ENCODE data around the gene MZT2A.
A peak's percentile ranks its signal among the peaks of the same experiment; 100 is the strongest.
"Not testable (repeated sequence)": the region's sequence is repeated elsewhere in the genome, so short reads cannot be mapped to it uniquely, and the experiment has no call there.

MZT2A gene

DNA sequence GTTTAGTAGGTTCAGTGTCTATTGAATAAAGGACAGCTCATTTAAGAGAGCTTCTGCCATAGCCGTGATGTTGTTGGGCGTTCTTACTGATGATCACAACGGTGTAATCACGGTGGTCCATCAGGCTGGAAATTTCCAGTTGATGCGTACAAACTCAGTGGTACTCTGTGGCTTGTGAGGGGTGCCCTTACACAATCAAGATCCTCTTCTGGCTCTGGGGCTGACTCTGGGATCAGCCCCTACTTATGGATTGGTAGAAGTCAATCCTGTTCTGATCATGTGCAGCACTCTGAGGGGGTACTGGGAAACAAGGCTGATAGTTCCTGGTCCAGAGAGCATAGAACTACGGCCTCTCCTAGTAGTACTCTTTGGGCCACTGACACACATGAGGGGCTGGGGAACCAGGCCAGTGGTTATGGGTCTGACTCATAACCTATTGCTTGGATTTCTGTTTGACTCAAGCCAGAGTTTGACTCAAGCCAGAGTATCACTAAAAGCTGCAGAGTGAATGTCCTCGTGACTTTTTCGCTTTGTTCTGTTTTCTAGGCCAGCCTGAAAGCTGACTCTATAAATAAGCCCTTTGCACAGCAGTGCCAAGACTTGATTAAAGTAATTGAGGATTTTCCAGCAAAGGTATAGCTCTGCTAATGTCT, 6.2 kb upstream of the MZT2A start:
- in situ Hi-C loops (cut with HindIII; ENCODE audit: low pct_ligation_motif_present, low pct_unique_long_range_greater_than_20kb, low sequenced_read_pairs), result not testable (repeated sequence)
- peak; percentile 27 for DNase-seq

DNA sequence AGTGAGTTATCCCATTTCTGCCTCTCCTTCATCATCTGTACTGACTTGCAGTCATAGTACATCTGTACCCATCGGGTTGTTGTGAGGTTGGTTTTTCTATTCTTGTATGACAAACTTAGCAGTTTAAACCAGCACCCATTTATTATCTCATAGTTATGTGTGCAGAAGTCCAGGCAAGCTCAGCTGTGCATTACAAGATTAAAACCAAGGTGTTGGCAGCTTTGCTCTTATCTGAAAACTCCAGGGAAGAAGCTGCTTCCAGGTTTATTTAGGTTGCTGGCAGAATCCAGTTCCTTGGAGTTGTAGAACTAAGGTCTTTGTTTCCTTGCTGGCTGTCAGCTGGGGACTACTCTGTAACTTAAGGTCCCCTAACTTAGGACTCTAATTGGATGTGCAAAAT, 3.3 kb upstream of the MZT2A start:
- in situ Hi-C loops (cut with HindIII; ENCODE audit: low pct_ligation_motif_present, low pct_unique_long_range_greater_than_20kb, low sequenced_read_pairs); DNase-seq: not testable (repeated sequence)

DNA sequence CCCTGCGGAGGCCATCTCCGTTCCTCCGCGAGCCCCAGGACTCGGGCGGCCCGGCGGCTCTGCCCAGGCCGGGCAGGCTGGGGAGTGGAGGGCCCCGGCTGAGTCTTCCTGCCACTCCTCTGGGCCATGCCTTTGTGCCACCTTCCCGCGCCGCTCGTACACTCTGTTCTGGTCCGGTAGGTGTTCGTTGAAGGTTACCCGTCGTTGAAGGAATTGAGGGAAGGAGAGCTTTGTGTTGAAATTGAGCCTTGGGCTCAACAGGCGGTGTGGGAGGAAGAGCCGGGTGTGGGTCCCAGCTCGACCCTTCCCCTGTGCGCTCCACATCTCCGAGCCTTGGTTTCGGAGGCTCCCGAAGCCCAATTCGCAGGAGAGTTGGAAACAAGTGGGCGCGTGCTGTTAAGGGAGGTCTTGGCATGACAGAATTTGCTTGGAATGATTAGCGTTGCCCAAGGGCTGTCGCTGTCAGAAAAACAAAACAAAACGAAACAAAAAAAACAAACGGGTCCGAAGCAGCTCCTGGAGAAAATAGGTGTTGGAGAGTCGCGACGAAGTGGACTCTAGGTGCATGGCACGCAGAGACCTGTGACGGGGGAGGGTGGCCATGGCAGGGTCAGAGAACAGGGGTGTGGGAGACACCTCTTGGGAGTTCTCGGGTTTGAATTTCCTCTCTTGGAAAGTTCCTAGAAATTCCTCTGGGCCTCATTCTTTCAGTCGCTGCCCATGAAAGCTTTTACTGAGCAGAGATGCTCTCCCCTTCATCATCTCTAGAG, 1.2 kb upstream of the MZT2A start:
- in situ Hi-C loops (cut with HindIII; ENCODE audit: low pct_ligation_motif_present, low pct_unique_long_range_greater_than_20kb, low sequenced_read_pairs), result no loop called here
- DNase-seq, result no peak

DNA sequence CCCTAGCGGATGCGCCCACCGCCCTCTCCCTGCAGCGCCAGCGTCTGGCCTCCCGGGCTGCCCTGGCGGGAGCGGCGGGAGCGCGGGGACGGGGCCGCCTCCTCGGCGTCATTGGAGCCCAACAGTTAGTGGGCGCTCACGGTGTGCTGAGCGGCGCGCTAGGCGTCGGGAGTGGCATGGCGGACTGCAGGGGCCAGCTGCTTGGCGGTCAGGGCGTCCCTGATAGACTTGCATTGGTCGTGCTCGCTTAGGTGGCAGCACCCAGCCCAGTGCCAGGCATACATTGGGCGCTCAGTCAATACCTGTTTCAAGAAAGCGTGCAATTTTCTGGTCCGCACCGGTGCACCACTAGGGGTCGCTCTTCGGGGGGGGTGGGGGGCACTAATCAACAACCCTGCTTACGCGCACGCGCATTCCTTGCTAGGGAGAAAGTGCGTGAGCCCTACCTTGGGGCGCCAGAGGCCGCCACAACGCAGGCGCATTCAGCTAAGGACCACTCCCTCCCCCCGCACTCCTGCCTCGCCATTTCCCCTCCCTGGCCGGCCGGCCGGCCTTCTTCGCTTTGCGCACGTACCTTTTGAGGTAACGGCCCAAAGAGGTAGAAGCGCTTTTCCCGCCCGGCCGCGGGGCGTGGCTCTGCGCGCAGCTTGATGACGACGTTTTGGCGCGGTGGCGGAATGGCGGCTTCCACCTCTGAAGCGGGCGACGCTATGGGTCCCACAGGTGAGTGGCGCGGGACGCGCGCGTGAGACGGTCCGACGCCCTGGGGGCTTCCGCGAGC, 411 bp upstream of the MZT2A start:
- in situ Hi-C loops (cut with HindIII; ENCODE audit: low pct_ligation_motif_present, low pct_unique_long_range_greater_than_20kb, low sequenced_read_pairs), result no loop called here
- peak; percentile 98 for DNase-seq

DNA sequence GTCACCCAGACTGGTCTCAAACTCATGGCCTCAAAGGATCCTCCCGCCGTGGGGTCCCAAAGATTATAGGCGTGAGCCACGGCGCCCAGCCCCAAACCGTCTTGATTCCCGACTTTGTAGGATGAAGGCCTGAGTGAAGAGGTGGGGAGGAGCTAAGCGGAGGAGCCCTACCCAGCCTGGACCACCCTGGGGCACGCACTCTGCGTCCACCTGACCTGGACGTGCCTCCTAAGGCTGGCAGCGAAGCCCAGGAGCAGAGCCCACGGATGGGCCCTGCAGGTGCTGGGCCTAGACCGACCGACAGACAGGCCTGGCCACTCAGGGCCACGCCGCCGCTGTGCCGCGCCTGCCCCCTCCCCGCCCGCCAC, 744 bp downstream of the MZT2A start:
- DNase-seq, result peak; percentile 7
- in situ Hi-C loops (cut with HindIII; ENCODE audit: low pct_ligation_motif_present, low pct_unique_long_range_greater_than_20kb, low sequenced_read_pairs), result not testable (repeated sequence)

DNA sequence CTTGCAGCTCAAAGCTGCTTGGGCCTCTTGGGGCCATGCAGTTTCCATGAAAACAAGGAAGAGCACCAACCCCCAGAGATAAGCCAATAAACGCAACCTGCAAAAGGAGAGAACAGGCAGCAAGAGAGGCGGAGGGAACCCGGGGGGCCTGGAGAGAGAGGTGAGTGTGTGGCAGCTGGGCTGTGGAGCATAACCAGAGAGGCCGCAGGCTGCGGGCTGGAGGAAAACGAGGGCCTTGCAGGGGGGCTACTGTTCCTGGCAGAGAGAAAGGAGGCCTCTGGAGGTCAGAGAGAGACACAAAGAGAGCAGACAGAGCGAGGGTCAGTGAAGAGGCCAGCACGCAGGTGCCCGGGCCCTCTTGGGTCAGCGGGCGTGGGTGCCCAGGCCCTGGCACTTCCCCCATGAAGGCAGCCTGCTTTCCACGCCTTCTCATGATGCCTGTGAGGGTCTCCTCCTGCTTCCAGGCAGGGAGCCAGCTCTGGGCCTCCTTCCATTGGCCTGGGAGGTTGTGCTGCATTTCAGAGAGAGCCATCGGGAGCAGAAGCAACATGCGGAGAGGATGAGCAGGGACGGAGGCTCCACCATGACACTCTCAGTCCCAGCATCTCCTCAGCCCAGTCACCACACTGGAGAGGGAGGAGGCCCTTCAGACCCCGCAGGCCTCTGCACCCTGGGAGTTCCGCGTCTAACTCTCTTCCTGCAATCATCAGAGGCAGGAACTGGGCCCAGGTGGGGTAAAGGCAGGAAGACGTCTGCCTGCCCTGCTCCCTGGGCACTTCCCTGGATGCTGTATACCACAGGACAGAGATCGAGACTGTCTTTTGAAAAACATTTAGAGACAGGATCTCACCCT, 1.4 kb downstream of the MZT2A start:
- in situ Hi-C loops (cut with HindIII; ENCODE audit: low pct_ligation_motif_present, low pct_unique_long_range_greater_than_20kb, low sequenced_read_pairs), result not testable (repeated sequence)
- DNase-seq, result peak; percentile 6

DNA sequence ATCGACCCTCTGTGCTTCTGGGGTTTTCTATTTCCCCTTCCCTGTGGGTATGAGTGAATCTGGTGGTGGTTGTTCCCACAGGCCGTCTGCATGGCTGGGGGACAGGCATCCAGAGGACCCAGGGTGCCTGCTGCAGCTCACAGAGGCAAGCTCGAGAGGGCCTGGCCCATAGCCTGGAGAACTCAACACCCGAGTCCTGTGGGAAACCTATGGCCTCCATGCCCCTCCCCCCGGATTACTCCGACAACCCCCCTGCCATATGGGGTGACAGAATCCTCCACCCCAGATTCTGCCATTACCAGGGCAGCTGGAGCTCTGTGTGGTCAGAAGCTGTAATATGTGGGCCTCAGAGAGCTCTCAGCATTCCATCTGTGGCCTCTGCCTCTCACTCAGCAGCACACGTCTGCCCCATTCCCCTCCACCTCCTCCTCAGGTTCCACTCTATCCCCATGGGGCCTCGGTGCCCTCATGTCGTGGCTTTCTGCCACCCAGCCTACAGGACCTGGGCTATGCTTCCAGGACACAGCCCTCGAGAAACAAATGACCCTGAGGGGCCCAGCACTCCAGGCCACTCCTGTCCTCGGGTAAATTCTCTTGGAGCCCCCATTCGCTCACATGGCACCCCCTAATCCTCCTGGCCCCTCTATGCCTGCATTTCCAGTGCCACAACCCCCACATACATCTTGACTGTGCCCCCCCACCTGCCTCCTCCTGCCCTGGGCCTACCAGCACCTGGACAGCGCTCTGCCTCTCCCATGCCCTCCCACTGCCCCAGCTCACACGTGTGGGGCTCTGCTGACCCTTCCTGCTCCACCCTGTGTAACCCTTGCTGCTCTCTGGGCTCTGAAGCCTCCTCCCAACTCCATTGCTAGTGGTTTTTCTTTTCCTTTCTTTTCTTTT, 3.6 kb downstream of the MZT2A start:
- no peak for DNase-seq
- in situ Hi-C loops (cut with HindIII; ENCODE audit: low pct_ligation_motif_present, low pct_unique_long_range_greater_than_20kb, low sequenced_read_pairs), result no loop called here

DNA sequence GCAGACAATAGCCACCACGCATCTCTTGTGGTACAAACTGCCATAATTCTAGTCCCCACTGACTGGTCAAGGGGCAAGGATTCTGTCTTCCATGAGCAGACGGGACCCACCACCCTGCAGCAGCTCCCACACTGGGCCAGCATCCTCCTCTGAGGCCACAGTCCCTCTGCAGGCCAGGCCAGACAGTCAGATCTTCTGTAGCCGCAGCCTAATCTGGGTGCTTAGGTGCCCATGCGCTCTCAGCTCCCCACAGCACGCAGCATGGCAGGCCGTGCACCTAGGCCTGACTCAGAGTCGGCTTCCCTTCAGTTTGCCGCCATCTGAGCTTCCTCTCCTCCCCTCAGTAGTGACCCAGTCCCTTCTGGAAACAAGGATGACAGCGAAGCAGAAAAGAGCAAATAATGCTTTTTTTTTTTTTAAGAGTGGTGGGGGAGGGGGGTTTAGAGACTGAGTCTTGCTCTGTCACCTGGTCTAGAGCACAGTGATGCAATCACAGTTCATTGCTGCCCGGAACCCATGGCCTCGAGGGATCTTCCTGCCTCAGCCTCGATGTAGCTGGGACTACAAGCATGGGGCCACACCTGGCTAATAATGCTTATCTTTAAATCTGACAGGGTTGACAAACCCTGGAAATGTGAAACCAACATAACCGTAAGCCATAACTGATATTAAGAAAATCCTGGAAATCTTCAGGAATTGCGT, 5.8 kb downstream of the MZT2A start:
- DNase-seq; in situ Hi-C loops (cut with HindIII; ENCODE audit: low pct_ligation_motif_present, low pct_unique_long_range_greater_than_20kb, low sequenced_read_pairs): not testable (repeated sequence)

DNA sequence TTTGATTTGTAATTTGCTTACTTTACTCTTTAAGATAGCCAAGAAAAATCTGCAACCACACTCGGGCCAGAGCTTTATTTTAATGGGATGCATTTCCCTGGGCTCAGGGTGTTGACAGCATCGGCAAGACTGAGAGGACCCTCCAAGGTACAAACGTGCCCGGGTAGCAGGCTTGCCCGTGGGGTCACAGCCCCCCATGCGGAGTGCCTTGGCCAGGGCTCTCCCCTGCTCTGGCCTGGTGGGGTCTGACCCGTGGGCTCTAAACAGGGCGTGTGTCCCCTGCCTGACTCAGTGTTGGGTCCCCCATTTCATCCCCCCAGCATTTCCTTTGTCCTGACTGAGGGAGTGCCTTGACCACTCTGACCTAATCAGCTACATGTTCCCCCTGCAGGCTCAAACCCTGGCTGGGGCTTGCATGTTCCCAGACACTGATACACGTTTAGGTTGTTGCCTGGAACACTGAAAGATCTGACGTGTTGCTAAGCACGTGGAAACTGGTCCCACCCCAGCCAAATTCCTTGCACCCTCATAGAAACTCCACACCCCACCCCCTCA, 7.2 kb downstream of the MZT2A start:
- in situ Hi-C loops (cut with HindIII; ENCODE audit: low pct_ligation_motif_present, low pct_unique_long_range_greater_than_20kb, low sequenced_read_pairs); DNase-seq: not testable (repeated sequence)

DNA sequence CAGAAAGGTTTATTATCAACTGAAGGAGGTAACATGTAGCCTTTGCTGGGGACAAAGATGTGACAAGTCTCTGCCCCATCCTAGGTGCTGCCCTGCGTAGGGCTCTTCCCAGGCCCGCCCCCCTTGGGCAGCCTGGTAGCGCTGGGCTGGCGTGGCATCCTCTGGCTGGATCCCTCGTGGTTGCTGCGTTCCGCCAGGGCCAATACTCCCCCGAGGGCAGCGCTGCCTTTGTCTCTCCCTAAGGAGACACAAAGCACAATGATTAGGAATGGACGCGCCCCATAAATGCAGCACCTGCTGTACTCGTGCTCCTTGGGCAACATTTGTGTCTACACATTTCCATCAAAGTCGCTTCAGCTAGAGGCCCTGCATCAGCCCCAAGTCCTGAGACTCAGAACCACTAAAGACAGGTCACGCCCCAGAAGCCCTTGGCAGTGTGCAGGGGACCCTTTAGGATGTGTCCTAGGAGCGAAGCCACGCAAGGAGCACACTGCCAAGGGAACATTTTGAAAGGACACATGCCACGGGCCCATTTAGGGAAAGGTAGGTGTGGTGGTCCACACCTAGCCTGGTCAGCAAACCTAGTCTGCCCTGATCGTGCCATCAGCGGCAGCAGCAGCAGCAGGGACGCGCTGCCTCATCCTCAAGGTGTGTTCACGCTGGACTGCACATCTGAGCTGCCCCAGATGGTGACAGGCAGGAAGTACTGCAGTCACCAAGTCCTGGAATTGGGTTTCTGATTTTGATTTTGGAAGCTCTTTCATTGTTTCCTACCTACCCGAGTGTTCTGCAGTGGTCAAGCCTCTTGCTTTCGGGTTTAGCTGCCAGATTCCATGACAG, 8.0 kb downstream of the MZT2A start:
- DNase-seq; in situ Hi-C loops (cut with HindIII; ENCODE audit: low pct_ligation_motif_present, low pct_unique_long_range_greater_than_20kb, low sequenced_read_pairs): not testable (repeated sequence)

DNA sequence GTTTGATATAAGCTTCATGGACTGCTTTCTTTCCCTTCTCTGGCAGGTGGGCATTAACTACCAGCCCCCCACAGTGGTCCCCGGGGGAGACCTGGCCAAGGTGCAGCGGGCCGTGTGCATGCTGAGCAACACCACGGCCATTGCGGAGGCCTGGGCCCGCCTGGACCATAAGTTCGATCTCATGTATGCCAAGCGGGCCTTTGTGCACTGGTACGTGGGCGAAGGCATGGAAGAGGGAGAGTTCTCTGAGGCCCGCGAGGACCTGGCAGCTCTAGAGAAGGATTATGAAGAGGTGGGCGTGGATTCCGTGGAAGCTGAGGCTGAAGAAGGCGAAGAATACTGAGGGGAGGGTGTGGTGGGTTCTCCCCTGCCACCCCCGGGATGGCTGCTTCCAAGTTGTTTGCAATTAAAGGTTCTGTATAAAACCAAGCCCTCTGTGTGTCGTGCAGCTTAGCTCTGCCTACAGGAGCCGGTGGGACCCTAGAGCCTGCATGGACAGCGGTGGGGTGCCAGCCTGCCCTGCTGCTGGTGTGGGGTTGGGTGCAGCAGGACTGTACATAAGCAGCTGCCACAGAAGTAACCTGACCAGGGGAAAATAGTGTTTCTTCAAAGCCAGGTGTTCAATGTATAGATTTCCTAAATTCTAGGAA, 9.6 kb downstream of the MZT2A start:
- in situ Hi-C loops (cut with HindIII; ENCODE audit: low pct_ligation_motif_present, low pct_unique_long_range_greater_than_20kb, low sequenced_read_pairs); DNase-seq: not testable (repeated sequence)

DNA sequence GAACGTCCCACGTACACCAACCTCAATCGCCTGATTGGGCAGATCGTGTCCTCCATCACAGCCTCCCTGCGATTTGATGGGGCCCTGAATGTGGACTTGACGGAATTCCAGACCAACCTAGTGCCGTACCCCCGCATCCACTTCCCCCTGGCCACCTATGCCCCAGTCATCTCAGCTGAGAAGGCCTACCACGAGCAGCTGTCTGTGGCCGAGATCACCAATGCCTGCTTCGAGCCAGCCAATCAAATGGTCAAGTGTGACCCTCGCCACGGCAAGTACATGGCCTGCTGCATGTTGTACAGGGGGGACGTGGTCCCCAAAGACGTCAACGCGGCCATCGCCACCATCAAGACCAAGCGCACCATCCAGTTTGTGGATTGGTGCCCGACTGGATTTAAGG, 11.8 kb downstream of the MZT2A start:
- DNase-seq; in situ Hi-C loops (cut with HindIII; ENCODE audit: low pct_ligation_motif_present, low pct_unique_long_range_greater_than_20kb, low sequenced_read_pairs): not testable (repeated sequence)

DNA sequence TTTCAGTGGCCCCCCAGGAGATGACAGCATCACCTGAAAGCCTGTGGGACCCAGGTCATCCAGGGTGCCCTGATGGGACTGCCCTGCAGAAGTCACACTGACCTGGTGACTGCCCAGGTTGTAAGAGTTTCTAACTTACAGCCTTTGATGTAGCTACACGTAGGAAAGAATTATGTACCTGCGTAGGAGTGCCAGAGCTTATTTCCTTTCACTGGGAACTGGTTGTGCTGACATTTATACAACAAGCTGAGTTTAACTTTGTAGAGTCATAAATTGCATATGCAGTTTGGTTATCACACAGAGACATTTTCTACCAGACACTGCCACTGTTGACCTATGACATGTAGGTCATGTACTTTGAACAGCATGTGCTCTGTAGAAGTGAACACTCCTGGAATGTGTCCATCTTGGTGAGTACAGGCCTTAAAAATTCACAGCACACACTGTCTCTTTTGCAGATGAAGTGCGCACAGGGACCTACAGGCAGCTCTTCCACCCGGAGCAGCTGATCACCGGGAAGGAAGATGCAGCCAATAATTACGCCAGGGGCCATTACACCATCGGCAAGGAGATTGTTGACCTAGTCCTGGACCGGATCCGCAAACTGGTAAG, 13.2 kb downstream of the MZT2A start:
- in situ Hi-C loops (cut with HindIII; ENCODE audit: low pct_ligation_motif_present, low pct_unique_long_range_greater_than_20kb, low sequenced_read_pairs); DNase-seq: not testable (repeated sequence)

DNA sequence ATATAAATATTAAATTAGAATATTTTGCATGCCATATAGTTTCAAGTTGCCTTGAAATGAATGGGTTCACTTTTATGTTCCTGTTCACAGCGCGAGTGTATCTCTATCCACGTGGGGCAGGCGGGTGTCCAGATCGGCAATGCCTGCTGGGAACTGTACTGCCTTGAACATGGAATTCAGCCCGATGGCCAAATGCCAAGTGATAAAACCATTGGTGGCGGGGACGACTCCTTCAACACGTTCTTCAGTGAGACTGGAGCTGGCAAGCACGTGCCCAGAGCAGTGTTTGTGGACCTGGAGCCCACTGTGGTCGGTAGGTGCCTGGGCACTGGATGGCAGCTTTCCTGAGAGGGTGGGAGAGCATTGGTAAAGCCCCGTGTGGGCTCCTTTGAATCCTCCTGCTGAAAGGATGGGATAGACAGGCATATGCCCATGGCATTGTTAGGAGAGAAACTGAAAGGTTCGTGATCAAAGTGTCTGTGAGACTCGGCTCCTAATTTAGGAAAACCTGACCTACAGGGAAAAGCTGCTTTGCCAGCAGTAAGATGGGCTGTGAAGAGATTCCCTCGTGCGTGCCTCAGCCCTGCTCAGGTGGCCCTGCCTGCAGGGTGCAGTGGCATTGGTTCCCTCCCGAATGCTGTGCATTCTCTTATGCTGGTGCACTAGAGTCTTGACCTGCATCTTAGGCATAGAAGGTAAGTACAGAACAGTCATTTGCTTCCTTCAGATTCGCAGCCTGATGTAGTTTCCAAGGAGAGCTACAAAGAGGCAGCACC, 13.9 kb downstream of the MZT2A start:
- DNase-seq; in situ Hi-C loops (cut with HindIII; ENCODE audit: low pct_ligation_motif_present, low pct_unique_long_range_greater_than_20kb, low sequenced_read_pairs): not testable (repeated sequence)

All from ACHN (cell line).